GM19324 (cell line): ENCODE measurements around the gene STARD13.

Experiments used
- ATAC-seq: cut with Tn5 transposase; IDR thresholded peaks from one replicate; pipeline ENCODE4 v1.9.1; 2021; ENCODE audit warnings: mild to moderate bottlenecking, moderate library complexity; ENCODE audit not compliant: unreplicated experiment, low FRiP score

The STARD13 gene

GRCh38 chr13:33232883-33233282, 52.7 kb downstream of the STARD13 start:
- ATAC-seq, result no peak

- ATAC-seq, result no peak
These were observed 54.2 kb downstream of the STARD13 start for GRCh38 chr13:33231339-33231738.

GRCh38 chr13:33230178-33230881, 55.2 kb downstream of the STARD13 start:
- no peak for ATAC-seq

- ATAC-seq, result no peak
These were observed 55.9 kb downstream of the STARD13 start for GRCh38 chr13:33229446-33230177.

GRCh38 chr13:33228648-33229445, 56.7 kb downstream of the STARD13 start:
- ATAC-seq, result no peak

GRCh38 chr13:33227927-33228647, 57.5 kb downstream of the STARD13 start:
- ATAC-seq, result no peak

GRCh38 chr13:33224686-33225085, 60.9 kb downstream of the STARD13 start:
- ATAC-seq, result no peak

GRCh38 chr13:33224191-33224590, 61.4 kb downstream of the STARD13 start:
- no peak for ATAC-seq

GRCh38 chr13:33219926-33220325, 65.6 kb downstream of the STARD13 start:
- ATAC-seq, result no peak

GRCh38 chr13:33218426-33218825, 67.1 kb downstream of the STARD13 start:
- no peak for ATAC-seq

- ATAC-seq, result no peak
These were observed 67.5 kb downstream of the STARD13 start for GRCh38 chr13:33218020-33218419.

GRCh38 chr13:33217256-33217655, 68.3 kb downstream of the STARD13 start:
- ATAC-seq, result no peak

GRCh38 chr13:33213797-33214196, 71.8 kb downstream of the STARD13 start:
- ATAC-seq, result no peak

GRCh38 chr13:33213024-33213768, 72.4 kb downstream of the STARD13 start:
- ATAC-seq, result no peak

GRCh38 chr13:33212396-33212795, 73.2 kb downstream of the STARD13 start:
- ATAC-seq, result no peak

- no peak for ATAC-seq
These were observed 75.5 kb downstream of the STARD13 start for GRCh38 chr13:33210090-33210489.

- ATAC-seq, result no peak
These were observed 77.0 kb downstream of the STARD13 start for GRCh38 chr13:33208290-33209220.

GRCh38 chr13:33207615-33207961, 78.0 kb downstream of the STARD13 start:
- no peak for ATAC-seq
